Activated naive CD4-positive, alpha-beta T cell treated with anti-CD3 and anti-CD28 coated beads, Interleukin-2, amount 10 ng/mL, durations not matched to agents 7 days and 5 days (primary cell): ENCODE results near the gene PACC1.

ENCODE experiments used
- CTCF ChIA-PET: fragments of 350-600 bp; sonication (Branson Sonifier 250); formaldehyde crosslinking; loops from one replicate; lab custom pipeline; 2021; ENCODE audit warnings: antibody characterized with exemption; lab: Charles Lee
- DNase-seq: peaks from one replicate; pipeline ENCODE4 v3.0.0-alpha.2; 2020
- H3K27ac Mint-ChIP-seq: one replicate; pipeline ENCODE4 v1.8.0; 2021; ENCODE audit warnings: mild to moderate bottlenecking, moderate library complexity, mixed read lengths
- H3K27me3 Mint-ChIP-seq: one replicate; pipeline ENCODE4 v1.8.0; 2021; ENCODE audit warnings: mild to moderate bottlenecking, mixed read lengths
- H3K36me3 Mint-ChIP-seq: one replicate; pipeline ENCODE4 v1.8.0; 2021; ENCODE audit warnings: mixed read lengths
- H3K4me1 Mint-ChIP-seq: one replicate; pipeline ENCODE4 v1.8.0; 2021; ENCODE audit warnings: mixed read lengths
- H3K4me3 Mint-ChIP-seq: one replicate; pipeline ENCODE4 v1.8.0; 2021; ENCODE audit warnings: mild to moderate bottlenecking, moderate library complexity, mixed read lengths
- H3K9me3 Mint-ChIP-seq: one replicate; pipeline ENCODE4 v1.8.0; 2021; ENCODE audit warnings: mixed read lengths

Gene PACC1

GRCh38 chr1:212452323-212453155 is 37.9 kb upstream of the PACC1 start:
- no peak overlapping the region for H3K4me3 Mint-ChIP-seq
- no peaks in the 10 kb centered on the region for H3K36me3 Mint-ChIP-seq
- no peak overlapping the region for H3K27ac Mint-ChIP-seq
- no peak for DNase-seq
- H3K27me3 Mint-ChIP-seq, result peaks cover 6% of the 10 kb centered on the region
- H3K9me3 Mint-ChIP-seq, result no peaks in the 10 kb centered on the region
- H3K4me1 Mint-ChIP-seq, result no peaks in the 10 kb centered on the region
- CTCF ChIA-PET, result interaction anchor here (0.9 to 6.4 kb wide), 6 partner anchors 25 to 773 kb away, joined by 3 to 108 read pairs (median 4); partner anchors contain the start of gene NEK2

DNA sequence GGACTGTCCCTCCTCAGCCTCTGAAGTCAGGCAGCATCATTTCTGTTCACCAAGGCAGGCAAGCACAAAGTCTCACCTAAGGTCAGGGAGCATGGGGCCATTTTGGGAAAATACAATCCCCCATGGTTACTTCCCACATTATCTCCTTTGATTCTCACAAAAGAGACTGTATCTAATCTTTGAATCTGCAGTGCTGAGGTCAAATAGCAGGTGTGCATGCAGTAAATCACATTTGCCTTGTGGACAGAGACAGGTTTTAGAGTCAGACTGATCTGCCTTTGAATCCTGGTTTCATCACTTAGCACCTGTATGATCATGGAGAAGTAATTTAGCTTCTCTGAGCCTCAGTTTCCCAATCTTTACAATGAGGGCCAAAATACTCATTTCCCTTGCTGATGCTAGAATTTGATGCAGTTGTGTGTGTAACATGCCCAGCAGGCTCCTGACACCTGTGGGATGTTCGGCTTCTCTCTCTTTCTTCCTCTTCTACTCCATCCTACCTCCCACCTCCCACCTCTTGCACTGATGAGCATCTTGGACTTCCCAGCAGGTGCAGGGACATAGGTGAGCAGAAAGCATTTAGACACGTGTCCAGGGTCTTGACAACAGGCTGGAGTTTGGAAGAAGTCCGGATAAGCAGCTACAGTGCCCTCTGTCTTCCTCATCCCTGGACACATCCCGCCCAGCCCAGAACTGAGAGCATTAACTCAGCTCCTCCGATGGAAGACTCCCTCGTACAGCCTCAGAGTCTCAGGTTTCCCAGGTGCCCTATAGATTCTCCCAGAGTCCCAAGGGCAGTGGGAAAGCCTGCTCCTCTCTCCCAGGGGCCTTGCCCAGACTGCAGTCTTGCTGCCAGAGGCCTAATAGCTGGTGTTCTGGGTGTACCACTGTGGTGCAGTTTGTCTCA is 37.0 kb upstream of the PACC1 start:
- CTCF ChIA-PET, result interaction anchor here (0.6 to 1.1 kb wide), 6 partner anchors 10 to 771 kb away, joined by 3 to 4 read pairs (median 3); no protein-coding TSS in a partner anchor
- Mint-ChIP-seq H3K4me1 (no peaks in the 10 kb centered on the region), H3K9me3 (no peaks in the 10 kb centered on the region), H3K36me3 (no peaks in the 10 kb centered on the region), H3K4me3 (no peak overlapping the region), H3K27ac (no peak overlapping the region), H3K27me3 (peaks cover 1% of the 10 kb centered on the region)
- no peak for DNase-seq

- DNase-seq, result no peak
- no peaks in the 10 kb centered on the region for H3K4me1 Mint-ChIP-seq
- H3K27me3 Mint-ChIP-seq, result no peaks in the 10 kb centered on the region
- H3K9me3 Mint-ChIP-seq, result no peaks in the 10 kb centered on the region
- H3K27ac Mint-ChIP-seq, result no peak overlapping the region
- H3K36me3 Mint-ChIP-seq, result no peaks in the 10 kb centered on the region
- H3K4me3 Mint-ChIP-seq, result no peak overlapping the region
- CTCF ChIA-PET, result interaction anchor here (0.8 to 1.4 kb wide), 3 partner anchors 10 to 769 kb away, joined by 3 to 4 read pairs (median 3); no protein-coding TSS in a partner anchor
Observed at GRCh38 chr1:212450331-212450881, 35.7 kb upstream of the PACC1 start.

GRCh38 chr1:212447478-212447877 is 32.8 kb upstream of the PACC1 start:
- Mint-ChIP-seq H3K9me3 (no peaks in the 10 kb centered on the region), H3K36me3 (no peaks in the 10 kb centered on the region), H3K4me1 (no peaks in the 10 kb centered on the region), H3K27me3 (no peaks in the 10 kb centered on the region), H3K4me3 (no peak overlapping the region), H3K27ac (no peak overlapping the region)
- no peak for DNase-seq
- CTCF ChIA-PET, result interaction anchor here (1.7 kb wide), 1 partner anchor 8 kb away, joined by 5 read pairs; no protein-coding TSS in a partner anchor

DNA sequence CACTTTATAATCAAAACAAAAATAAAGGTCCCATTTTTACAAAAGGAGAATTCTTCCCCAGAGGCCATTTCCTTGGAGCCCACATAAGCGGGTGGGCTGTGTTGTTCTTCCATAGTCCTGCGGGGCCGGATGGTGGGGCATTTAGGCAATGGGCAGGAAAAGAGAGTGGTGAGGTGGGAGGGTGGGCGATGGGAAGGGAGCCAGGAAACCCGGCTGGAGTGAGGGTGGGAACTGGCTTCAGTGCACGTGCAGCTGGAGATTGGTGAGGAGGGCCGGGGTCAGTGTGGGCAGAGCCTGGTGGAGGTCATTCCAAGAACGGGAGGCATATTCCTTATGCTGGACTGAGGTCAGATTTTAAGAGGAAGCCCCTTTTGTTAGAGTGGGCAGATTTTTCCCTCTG is 31.6 kb upstream of the PACC1 start:
- CTCF ChIA-PET, result interaction anchor here (1.3 to 1.7 kb wide), 2 partner anchors 9 to 11 kb away, joined by 3 to 5 read pairs; no protein-coding TSS in a partner anchor
- no peaks in the 10 kb centered on the region for H3K27me3 Mint-ChIP-seq
- H3K27ac Mint-ChIP-seq, result no peak overlapping the region
- no peaks in the 10 kb centered on the region for H3K4me1 Mint-ChIP-seq
- no peaks in the 10 kb centered on the region for H3K9me3 Mint-ChIP-seq
- no peak for DNase-seq
- no peaks in the 10 kb centered on the region for H3K36me3 Mint-ChIP-seq
- H3K4me3 Mint-ChIP-seq, result no peak overlapping the region

GRCh38 chr1:212442408-212442807 is 27.7 kb upstream of the PACC1 start:
- DNase-seq, result no peak
- Mint-ChIP-seq H3K9me3 (no peaks in the 10 kb centered on the region), H3K36me3 (no peaks in the 10 kb centered on the region), H3K4me1 (no peaks in the 10 kb centered on the region), H3K27ac (no peak overlapping the region), H3K27me3 (no peaks in the 10 kb centered on the region), H3K4me3 (no peak overlapping the region)
- CTCF ChIA-PET, result interaction anchor here (3.6 kb wide), 1 partner anchor 15 kb away, joined by 24 read pairs; no protein-coding TSS in a partner anchor

DNA sequence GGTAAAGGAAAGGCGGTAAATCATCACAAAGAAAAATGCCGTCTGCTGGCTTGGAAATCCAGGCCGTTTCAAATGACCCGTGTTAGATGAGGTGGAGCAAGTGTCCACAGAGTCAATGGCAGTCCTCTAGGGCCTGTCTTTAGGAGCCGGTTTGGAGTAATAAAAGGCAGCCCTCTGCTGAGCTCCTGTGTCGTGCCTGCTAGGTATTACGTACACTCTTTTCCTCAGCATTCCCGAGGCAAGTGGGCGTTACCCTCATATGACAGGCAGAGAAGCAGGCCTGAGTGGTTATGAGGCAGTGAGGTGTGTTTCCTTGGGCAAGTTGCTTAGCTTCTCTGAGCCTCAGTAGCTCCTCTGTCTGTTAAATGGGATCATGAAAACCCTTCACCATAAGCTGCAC is 25.7 kb upstream of the PACC1 start:
- Mint-ChIP-seq H3K27ac (no peak overlapping the region), H3K36me3 (no peaks in the 10 kb centered on the region), H3K27me3 (no peaks in the 10 kb centered on the region), H3K9me3 (no peaks in the 10 kb centered on the region), H3K4me3 (no peak overlapping the region), H3K4me1 (no peaks in the 10 kb centered on the region)
- CTCF ChIA-PET, result interaction anchor here (1.4 to 3.6 kb wide), 2 partner anchors 10 to 17 kb away, joined by 3 to 24 read pairs; no protein-coding TSS in a partner anchor
- no peak for DNase-seq

DNA sequence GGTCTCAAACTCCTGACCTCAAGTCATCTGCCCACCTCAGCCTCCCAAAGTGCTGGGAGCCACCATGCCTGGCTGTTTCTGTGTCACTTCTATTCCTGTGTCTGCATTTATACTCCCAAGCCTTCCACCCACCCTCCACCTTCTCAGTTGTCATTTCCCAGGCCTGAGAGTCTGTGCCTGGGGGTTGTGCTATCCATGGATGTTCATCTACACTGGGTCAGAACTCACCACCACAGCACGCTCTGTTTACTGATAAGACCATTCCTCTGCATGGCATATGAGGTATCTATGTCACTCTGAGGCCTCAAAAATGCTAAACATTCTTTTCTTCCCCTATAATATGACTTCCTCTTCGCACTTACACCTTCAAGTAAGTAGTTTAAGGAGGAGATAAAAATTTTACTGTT is 24.1 kb upstream of the PACC1 start:
- CTCF ChIA-PET, result no interaction called here
- Mint-ChIP-seq H3K36me3 (no peaks in the 10 kb centered on the region), H3K4me1 (peaks cover 8% of the 10 kb centered on the region), H3K27me3 (no peaks in the 10 kb centered on the region), H3K27ac (no peak overlapping the region), H3K9me3 (no peaks in the 10 kb centered on the region), H3K4me3 (no peak overlapping the region)
- DNase-seq, result no peak

DNA sequence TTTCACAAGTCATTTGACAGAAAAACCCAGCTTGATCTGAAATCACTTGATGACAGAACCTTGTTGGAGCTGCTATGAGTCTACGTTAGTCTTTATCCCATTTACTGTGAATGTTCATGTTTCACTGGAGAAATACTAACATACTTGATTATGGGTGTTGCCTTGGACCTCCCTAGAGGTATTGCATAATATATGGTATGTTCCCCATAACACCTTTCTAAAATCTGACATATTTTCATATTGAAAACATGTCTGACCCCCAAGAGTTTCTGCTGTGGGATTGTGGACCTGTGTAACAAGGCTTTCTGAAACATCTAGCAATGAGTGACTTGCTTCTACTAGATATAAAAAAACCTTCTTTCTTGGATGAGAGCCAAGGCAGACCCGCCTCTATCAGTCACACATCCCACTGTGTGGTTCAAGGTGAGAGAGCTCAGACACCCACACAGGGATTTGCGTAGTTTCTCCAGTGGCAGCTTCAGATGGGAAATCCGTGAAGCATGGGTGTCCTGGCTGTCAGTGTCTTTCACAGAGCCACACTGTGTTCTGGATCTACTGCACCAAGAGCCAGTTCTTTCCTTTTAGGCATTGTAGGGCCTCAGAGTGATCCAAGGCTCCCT is 22.6 kb upstream of the PACC1 start:
- CTCF ChIA-PET, result interaction anchor here (0.7 to 1.5 kb wide), 3 partner anchors 19 to 787 kb away, joined by 3 to 7 read pairs (median 3); no protein-coding TSS in a partner anchor

DNA sequence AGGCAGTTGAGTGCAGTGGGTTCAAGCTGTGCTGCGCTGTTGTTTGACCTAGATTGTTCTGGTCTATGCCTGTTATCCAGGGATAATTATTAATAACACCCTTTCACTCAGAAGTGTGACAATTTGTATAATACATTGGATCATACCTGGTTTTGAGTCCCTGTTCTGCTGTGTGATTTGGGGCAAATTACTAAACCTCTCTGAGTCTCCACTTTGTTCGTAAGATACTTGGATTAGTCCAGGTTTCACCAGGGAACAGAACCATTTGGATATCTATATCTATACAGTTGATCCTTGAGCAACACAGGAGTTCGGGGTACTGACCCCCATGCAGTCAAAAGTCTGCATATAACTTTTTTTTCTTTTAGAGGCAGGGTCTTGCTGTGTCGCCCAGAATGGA is 20.3 kb upstream of the PACC1 start:
- no peaks in the 10 kb centered on the region for H3K27me3 Mint-ChIP-seq
- CTCF ChIA-PET, result interaction anchor here (1.0 kb wide), 1 partner anchor 21 kb away, joined by 3 read pairs; no protein-coding TSS in a partner anchor
- no peak overlapping the region for H3K4me3 Mint-ChIP-seq
- peaks cover 27% of the 10 kb centered on the region for H3K4me1 Mint-ChIP-seq
- no peaks in the 10 kb centered on the region for H3K36me3 Mint-ChIP-seq
- H3K27ac Mint-ChIP-seq, result no peak overlapping the region
- DNase-seq, result no peak
- no peaks in the 10 kb centered on the region for H3K9me3 Mint-ChIP-seq

More for the DNA sequence above, 22.6 kb upstream of the PACC1 start:
- Mint-ChIP-seq H3K27me3 (no peaks in the 10 kb centered on the region), H3K4me3 (no peak overlapping the region), H3K4me1 (peaks cover 17% of the 10 kb centered on the region), H3K27ac (no peak overlapping the region), H3K36me3 (no peaks in the 10 kb centered on the region), H3K9me3 (no peaks in the 10 kb centered on the region)
- DNase-seq, result no peak

DNA sequence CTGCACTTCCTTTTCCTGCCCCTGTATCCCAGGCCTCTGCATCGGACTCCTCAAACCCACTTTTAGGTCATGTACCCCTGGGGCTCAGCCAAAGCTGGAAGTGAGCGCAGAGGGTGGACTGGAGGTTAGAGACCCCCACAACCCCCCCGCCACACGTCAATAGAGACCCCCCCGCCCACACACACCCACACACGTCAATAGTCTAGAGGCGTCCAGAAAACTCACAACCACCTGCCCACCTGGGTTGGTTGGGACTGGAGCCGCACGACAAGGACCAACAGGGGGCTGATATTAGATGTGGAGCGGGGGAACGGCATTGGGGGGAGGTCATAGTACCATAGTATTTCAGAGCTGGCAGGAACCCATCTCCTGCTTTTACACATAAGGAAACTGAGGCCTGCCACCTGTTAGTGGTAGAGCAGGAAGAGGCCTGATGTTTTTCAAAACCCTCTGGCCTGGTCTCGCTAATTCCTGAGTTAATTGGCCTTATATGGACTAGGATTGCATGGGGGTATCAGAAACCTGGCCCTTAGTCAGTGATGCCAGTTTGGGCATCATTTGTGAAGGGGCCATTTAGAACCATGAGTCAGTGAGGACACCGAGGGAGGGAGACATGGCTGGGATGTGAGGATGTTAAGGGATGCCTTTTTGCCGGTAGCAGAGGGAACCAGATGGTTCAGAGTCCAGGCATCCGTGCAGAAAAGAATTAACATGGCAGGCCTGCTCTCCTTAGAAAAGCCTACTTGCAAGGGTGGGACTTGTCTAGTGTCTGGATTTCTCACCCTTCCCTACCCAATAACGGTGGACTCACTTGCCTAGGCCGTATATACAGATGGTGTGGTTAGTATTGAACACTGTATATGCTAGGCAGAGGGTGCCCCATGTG is 19.1 kb upstream of the PACC1 start:
- DNase-seq, result no peak
- Mint-ChIP-seq H3K36me3 (no peaks in the 10 kb centered on the region), H3K4me3 (peak overlapping the region; percentile 69), H3K27me3 (no peaks in the 10 kb centered on the region), H3K4me1 (peaks cover 27% of the 10 kb centered on the region), H3K27ac (no peak overlapping the region), H3K9me3 (no peaks in the 10 kb centered on the region)
- CTCF ChIA-PET, result interaction anchor here (0.7 to 3.1 kb wide), 2 partner anchors 23 to 855 kb away, joined by 3 to 16 read pairs; partner anchors contain the start of gene SLC30A1

GRCh38 chr1:212432661-212433576 is 18.2 kb upstream of the PACC1 start, which contains the start of gene NENF:
NENF (plus strand) TSS chr1:212432920; CDS start chr1:212432944, 24 bp downstream.
- H3K4me1 Mint-ChIP-seq, result peaks cover 27% of the 10 kb centered on the region
- CTCF ChIA-PET, result interaction anchor here (0.7 to 3.1 kb wide), 3 partner anchors 24 to 854 kb away, joined by 3 to 16 read pairs (median 3); partner anchors contain the start of gene SLC30A1
- H3K36me3 Mint-ChIP-seq, result no peaks in the 10 kb centered on the region
- H3K9me3 Mint-ChIP-seq, result no peaks in the 10 kb centered on the region
- H3K27me3 Mint-ChIP-seq, result no peaks in the 10 kb centered on the region
- no peak within 1 kb of the TSS for H3K27ac Mint-ChIP-seq
- peak; percentile 82 for DNase-seq
- peak within 1 kb of the TSS; percentile 69 for H3K4me3 Mint-ChIP-seq
